ENCODE results near the gene KRT6C.

GRCh38 chr12:52464897-52465296 is 8.7 kb downstream of the KRT6C start:
- TF ChIP-seq, protein P1, sequence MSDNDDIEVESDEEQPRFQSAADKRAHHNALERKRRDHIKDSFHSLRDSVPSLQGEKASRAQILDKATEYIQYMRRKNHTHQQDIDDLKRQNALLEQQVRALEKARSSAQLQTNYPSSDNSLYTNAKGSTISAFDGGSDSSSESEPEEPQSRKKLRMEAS (IDR thresholded peaks at IDR 0.05), result no peak
- TF ChIP-seq, protein P2, sequence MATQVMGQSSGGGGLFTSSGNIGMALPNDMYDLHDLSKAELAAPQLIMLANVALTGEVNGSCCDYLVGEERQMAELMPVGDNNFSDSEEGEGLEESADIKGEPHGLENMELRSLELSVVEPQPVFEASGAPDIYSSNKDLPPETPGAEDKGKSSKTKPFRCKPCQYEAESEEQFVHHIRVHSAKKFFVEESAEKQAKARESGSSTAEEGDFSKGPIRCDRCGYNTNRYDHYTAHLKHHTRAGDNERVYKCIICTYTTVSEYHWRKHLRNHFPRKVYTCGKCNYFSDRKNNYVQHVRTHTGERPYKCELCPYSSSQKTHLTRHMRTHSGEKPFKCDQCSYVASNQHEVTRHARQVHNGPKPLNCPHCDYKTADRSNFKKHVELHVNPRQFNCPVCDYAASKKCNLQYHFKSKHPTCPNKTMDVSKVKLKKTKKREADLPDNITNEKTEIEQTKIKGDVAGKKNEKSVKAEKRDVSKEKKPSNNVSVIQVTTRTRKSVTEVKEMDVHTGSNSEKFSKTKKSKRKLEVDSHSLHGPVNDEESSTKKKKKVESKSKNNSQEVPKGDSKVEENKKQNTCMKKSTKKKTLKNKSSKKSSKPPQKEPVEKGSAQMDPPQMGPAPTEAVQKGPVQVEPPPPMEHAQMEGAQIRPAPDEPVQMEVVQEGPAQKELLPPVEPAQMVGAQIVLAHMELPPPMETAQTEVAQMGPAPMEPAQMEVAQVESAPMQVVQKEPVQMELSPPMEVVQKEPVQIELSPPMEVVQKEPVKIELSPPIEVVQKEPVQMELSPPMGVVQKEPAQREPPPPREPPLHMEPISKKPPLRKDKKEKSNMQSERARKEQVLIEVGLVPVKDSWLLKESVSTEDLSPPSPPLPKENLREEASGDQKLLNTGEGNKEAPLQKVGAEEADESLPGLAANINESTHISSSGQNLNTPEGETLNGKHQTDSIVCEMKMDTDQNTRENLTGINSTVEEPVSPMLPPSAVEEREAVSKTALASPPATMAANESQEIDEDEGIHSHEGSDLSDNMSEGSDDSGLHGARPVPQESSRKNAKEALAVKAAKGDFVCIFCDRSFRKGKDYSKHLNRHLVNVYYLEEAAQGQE (IDR thresholded peaks at IDR 0.05; ENCODE audit: low read depth), result no peak
- no peak for TF ChIP-seq EP300 (IDR thresholded peaks at IDR 0.05; ENCODE audit: borderline replicate concordance)
- TF ChIP-seq TAF1 (IDR thresholded peaks at IDR 0.05; ENCODE audit: low read depth), result no peak
- no peak for TF ChIP-seq YY1 (IDR thresholded peaks at IDR 0.05; ENCODE audit: low read depth)
- TF ChIP-seq RAD21 (IDR thresholded peaks at IDR 0.05; ENCODE audit: low read depth), result no peak
- no peak for TF ChIP-seq USF1 (IDR thresholded peaks at IDR 0.05)
- no peak for TF ChIP-seq TEAD4 (IDR thresholded peaks at IDR 0.05)
- TF ChIP-seq CEBPB (IDR thresholded peaks at IDR 0.05), result no peak
